Measurements from ENCODE around the gene PIP4K2B.
A peak's percentile ranks its signal among the peaks of the same experiment; 100 is the strongest.

PIP4K2B gene

DNA sequence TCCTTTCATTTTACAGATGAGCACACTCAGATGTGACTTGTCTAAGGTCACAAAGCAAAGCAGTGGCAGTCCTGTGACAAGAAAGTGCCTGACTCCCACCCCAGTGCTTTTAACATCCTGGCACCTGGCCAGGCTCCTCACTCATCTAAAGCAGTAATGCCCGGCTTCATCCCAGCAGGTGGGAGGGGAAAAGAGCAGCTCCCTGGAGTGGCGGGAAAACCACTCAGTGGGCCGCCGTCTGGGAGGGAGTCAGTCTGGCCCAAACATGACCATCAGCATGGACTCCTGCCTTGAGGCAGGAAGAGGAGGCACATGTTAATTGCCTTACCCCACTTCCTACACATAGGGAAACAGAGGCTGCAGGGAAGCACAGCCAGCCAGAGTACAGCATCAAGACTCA, 53.8 kb downstream of the PIP4K2B start:
- Histone ChIP-seq H3K36me3 (ENCODE audit: insufficient read depth, low read length) (peaks cover 6% of the 10 kb centered on the region; the same call in 1 of the 2 replicates), H3K4me2 (ENCODE audit: insufficient read depth, low read length) (peak overlapping the region; percentile 85; the same call in 1 of the 2 replicates), H3K9me3 (ENCODE audit: insufficient read depth, low read length, severe bottlenecking) (no peaks in the 10 kb centered on the region), H3K4me1 (ENCODE audit: insufficient read depth, low read length) (peaks cover 43% of the 10 kb centered on the region), H3K27me3 (ENCODE audit: insufficient read depth, low read length, poor library complexity) (no peaks in the 10 kb centered on the region), H3K9ac (ENCODE audit: low read depth, low read length) (peak overlapping the region; percentile 96; the same call in 1 of the 2 replicates), H3K27ac (ENCODE audit: low read length) (peak overlapping the region; percentile 59; the same call in 1 of the 2 replicates), H4K20me1 (ENCODE audit: insufficient read depth, low read length) (peaks cover 46% of the 10 kb centered on the region; the same call in 1 of the 2 replicates), H2AFZ (ENCODE audit: low read depth, low read length) (no peak overlapping the region), H3K4me3 (ENCODE audit: low read depth in 1 of 2, low read length in 2 of 2) (no peak overlapping the region), H3K79me2 (ENCODE audit: insufficient read depth, low read length) (peaks cover 74% of the 10 kb centered on the region)
- TF ChIP-seq CTCF (IDR thresholded peaks at IDR 0.05; ENCODE audit: borderline replicate concordance, extremely low read depth, low read length, poor library complexity, severe bottlenecking) (no peak), EZH2 (IDR thresholded peaks at IDR 0.05; ENCODE audit: borderline replicate concordance, low read depth, low read length, severe bottlenecking) (no peak)
- DNase-seq = no peak
- ATAC-seq (ENCODE audit: insufficient read depth, low read depth) = no peak

DNA sequence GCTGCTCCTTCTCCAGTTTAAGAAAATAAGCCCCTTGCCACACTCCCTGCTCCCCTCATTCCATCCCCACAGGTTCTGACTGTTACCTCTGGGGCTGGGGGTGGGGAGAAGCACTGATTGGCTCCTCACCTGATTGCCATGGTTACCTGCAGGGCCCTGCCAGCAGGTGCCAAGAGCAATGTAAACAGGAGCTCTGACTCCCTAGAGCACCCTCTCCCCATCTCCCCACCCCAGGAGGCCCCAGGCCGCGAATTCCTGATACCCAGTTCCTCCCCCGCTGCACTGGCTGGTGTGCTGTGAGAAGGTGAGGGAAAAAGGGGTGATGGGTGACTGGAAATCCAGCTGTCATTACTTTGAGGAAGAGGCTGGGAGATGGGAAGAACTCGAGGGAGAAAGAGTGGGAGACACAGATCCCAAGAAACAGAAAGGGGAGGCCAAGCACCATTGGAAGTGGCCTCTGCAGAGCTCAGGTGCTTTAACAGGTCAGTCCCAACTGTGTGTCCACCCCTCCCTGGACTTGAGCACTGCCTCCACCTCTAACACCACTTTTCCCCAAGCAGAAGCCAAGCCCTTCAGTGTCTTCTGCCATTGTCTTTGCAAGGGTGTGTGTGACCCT, 55.7 kb downstream of the PIP4K2B start:
- ATAC-seq (ENCODE audit: insufficient read depth, low read depth) (no peak), DNase-seq (no peak)
- Histone ChIP-seq H3K36me3 (ENCODE audit: insufficient read depth, low read length) (peaks cover 20% of the 10 kb centered on the region), H3K9me3 (ENCODE audit: insufficient read depth, low read length, severe bottlenecking) (no peaks in the 10 kb centered on the region), H3K27me3 (ENCODE audit: insufficient read depth, low read length, poor library complexity) (no peaks in the 10 kb centered on the region), H3K27ac (ENCODE audit: low read length) (no peak overlapping the region), H3K4me2 (ENCODE audit: insufficient read depth, low read length) (no peak overlapping the region), H3K4me1 (ENCODE audit: insufficient read depth, low read length) (peaks cover 33% of the 10 kb centered on the region), H2AFZ (ENCODE audit: low read depth, low read length) (no peak overlapping the region), H3K9ac (ENCODE audit: low read depth, low read length) (no peak overlapping the region), H3K4me3 (ENCODE audit: low read depth in 1 of 2, low read length in 2 of 2) (no peak overlapping the region), H3K79me2 (ENCODE audit: insufficient read depth, low read length) (peaks cover 78% of the 10 kb centered on the region), H4K20me1 (ENCODE audit: insufficient read depth, low read length) (peaks cover 55% of the 10 kb centered on the region; the same call in 1 of the 2 replicates)
- TF ChIP-seq CTCF (IDR thresholded peaks at IDR 0.05; ENCODE audit: borderline replicate concordance, extremely low read depth, low read length, poor library complexity, severe bottlenecking) = no peak
- TF ChIP-seq EZH2 (IDR thresholded peaks at IDR 0.05; ENCODE audit: borderline replicate concordance, low read depth, low read length, severe bottlenecking) = no peak

- Histone ChIP-seq H3K9me3 (ENCODE audit: insufficient read depth, low read length, severe bottlenecking) (no peaks in the 10 kb centered on the region), H3K36me3 (ENCODE audit: insufficient read depth, low read length) (peaks cover 28% of the 10 kb centered on the region), H3K4me3 (ENCODE audit: low read depth in 1 of 2, low read length in 2 of 2) (no peak overlapping the region), H3K27ac (ENCODE audit: low read length) (no peak overlapping the region), H3K9ac (ENCODE audit: low read depth, low read length) (no peak overlapping the region), H4K20me1 (ENCODE audit: insufficient read depth, low read length) (peaks cover 55% of the 10 kb centered on the region; the same call in 1 of the 2 replicates), H3K4me1 (ENCODE audit: insufficient read depth, low read length) (peaks cover 28% of the 10 kb centered on the region), H3K4me2 (ENCODE audit: insufficient read depth, low read length) (no peak overlapping the region), H3K27me3 (ENCODE audit: insufficient read depth, low read length, poor library complexity) (no peaks in the 10 kb centered on the region), H3K79me2 (ENCODE audit: insufficient read depth, low read length) (peaks cover 72% of the 10 kb centered on the region), H2AFZ (ENCODE audit: low read depth, low read length) (no peak overlapping the region)
- TF ChIP-seq EZH2 (IDR thresholded peaks at IDR 0.05; ENCODE audit: borderline replicate concordance, low read depth, low read length, severe bottlenecking) (no peak), CTCF (IDR thresholded peaks at IDR 0.05; ENCODE audit: borderline replicate concordance, extremely low read depth, low read length, poor library complexity, severe bottlenecking) (no peak)
- DNase-seq = no peak
- peak; percentile 39; the same call in 2 of the 3 replicates for ATAC-seq (ENCODE audit: insufficient read depth, low read depth)
Observed at GRCh38 chr17:38742411-38743308, 56.7 kb downstream of the PIP4K2B start.
